ENCODE data around the gene GSTK1.

The GSTK1 gene

DNA sequence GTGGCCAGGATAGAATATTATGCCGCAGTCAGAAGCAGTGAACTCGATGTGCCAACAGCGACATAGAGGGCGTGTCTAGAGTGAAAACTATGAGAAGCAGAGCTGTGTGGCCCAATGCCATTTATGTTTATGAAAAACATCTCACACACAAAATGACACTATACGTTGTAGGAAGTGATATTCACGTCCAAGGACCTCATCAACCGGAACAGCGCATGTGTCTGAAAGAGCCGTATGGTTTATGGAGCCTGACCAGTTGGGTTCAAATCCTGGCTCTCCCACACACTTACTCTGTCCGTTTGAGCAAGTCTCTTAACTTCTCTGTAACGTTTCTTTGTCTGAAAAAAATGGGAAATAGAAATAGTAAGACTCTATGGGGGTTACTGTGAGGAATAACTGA is 20.9 kb upstream of the GSTK1 start:
- Histone ChIP-seq H3K9me2 (replicated peaks; ENCODE audit: insufficient read depth, low read length) (no peaks in the 10 kb centered on the region), H4K20me1 (ENCODE audit: low read depth, low read length) (no peaks in the 10 kb centered on the region), H3K27me3 (ENCODE audit: low read length) (no peaks in the 10 kb centered on the region), H3K4me2 (ENCODE audit: low read depth, low read length, poor library complexity, severe bottlenecking) (no peak overlapping the region), H3K79me2 (ENCODE audit: insufficient read depth, low read length) (no peaks in the 10 kb centered on the region), H3K9me3 (ENCODE audit: insufficient read depth, low read length) (no peaks in the 10 kb centered on the region), H3K9ac (ENCODE audit: low read length) (no peak overlapping the region), H3K27ac (ENCODE audit: low read depth, low read length) (no peak overlapping the region), H3K36me3 (ENCODE audit: low read length) (no peaks in the 10 kb centered on the region), H3F3A (ENCODE audit: insufficient read depth) (no peaks in the 10 kb centered on the region), H3K4me3 (ENCODE audit: insufficient read depth, low read length, poor library complexity, severe bottlenecking) (no peak overlapping the region), H2AFZ (ENCODE audit: low read depth, low read length, severe bottlenecking) (no peak overlapping the region)
- TF ChIP-seq CTCF (IDR thresholded peaks at IDR 0.05; ENCODE audit: insufficient read depth, low read length, poor library complexity, severe bottlenecking) = no peak
- no peak for TF ChIP-seq EZH2phosphoT487 (conservative IDR thresholded peaks at IDR 0.05; ENCODE audit: low read length)

- H3K9me3 ChIP-seq (ENCODE audit: insufficient read depth, low read length) = no peaks in the 10 kb centered on the region
- TF ChIP-seq CTCF (IDR thresholded peaks at IDR 0.05; ENCODE audit: insufficient read depth, low read length, poor library complexity, severe bottlenecking) = no peak
- no peak for TF ChIP-seq EZH2phosphoT487 (conservative IDR thresholded peaks at IDR 0.05; ENCODE audit: low read length)
- no peaks in the 10 kb centered on the region for H3K27me3 ChIP-seq (ENCODE audit: low read length)
- no peak overlapping the region for H3K27ac ChIP-seq (ENCODE audit: low read depth, low read length)
- H3K9ac ChIP-seq (ENCODE audit: low read length) = no peak overlapping the region
- no peaks in the 10 kb centered on the region for H3K36me3 ChIP-seq (ENCODE audit: low read length)
- H3K4me3 ChIP-seq (ENCODE audit: insufficient read depth, low read length, poor library complexity, severe bottlenecking) = no peak overlapping the region
- no peaks in the 10 kb centered on the region for H3K9me2 ChIP-seq (replicated peaks; ENCODE audit: insufficient read depth, low read length)
- no peaks in the 10 kb centered on the region for H3K79me2 ChIP-seq (ENCODE audit: insufficient read depth, low read length)
- H4K20me1 ChIP-seq (ENCODE audit: low read depth, low read length) = no peaks in the 10 kb centered on the region
- no peak overlapping the region for H2AFZ ChIP-seq (ENCODE audit: low read depth, low read length, severe bottlenecking)
- H3K4me2 ChIP-seq (ENCODE audit: low read depth, low read length, poor library complexity, severe bottlenecking) = no peak overlapping the region
- no peaks in the 10 kb centered on the region for H3F3A ChIP-seq (ENCODE audit: insufficient read depth)
Measured at GRCh38 chr7:143243111-143243510, 20.1 kb upstream of the GSTK1 start.

DNA sequence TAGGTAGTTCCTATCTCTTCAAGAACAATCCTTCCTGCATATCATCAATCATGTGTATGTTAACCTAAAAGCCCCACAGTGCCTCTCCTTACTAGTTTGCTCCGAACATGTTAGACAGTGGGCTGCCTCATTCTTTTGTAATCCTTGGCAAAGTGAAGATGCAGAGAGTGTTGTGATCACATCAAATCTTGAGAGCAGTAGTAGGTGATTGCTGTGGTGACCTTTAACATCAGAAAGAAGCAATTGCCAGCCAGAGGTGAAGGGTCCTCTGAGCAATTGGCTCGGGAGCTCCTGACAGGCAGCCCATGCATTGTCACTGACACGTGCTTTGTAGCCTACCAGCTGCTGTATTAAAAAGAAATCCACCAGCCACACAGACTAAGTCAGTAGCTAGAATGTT is 19.6 kb upstream of the GSTK1 start:
- H3K36me3 ChIP-seq (ENCODE audit: low read length) = no peaks in the 10 kb centered on the region
- TF ChIP-seq CTCF (IDR thresholded peaks at IDR 0.05; ENCODE audit: insufficient read depth, low read length, poor library complexity, severe bottlenecking) (no peak), EZH2phosphoT487 (conservative IDR thresholded peaks at IDR 0.05; ENCODE audit: low read length) (no peak)
- H4K20me1 ChIP-seq (ENCODE audit: low read depth, low read length) = no peaks in the 10 kb centered on the region
- no peaks in the 10 kb centered on the region for H3K9me2 ChIP-seq (replicated peaks; ENCODE audit: insufficient read depth, low read length)
- no peaks in the 10 kb centered on the region for H3F3A ChIP-seq (ENCODE audit: insufficient read depth)
- no peak overlapping the region for H3K27ac ChIP-seq (ENCODE audit: low read depth, low read length)
- H3K27me3 ChIP-seq (ENCODE audit: low read length) = no peaks in the 10 kb centered on the region
- no peaks in the 10 kb centered on the region for H3K9me3 ChIP-seq (ENCODE audit: insufficient read depth, low read length)
- H3K4me3 ChIP-seq (ENCODE audit: insufficient read depth, low read length, poor library complexity, severe bottlenecking) = no peak overlapping the region
- H3K79me2 ChIP-seq (ENCODE audit: insufficient read depth, low read length) = no peaks in the 10 kb centered on the region
- no peak overlapping the region for H2AFZ ChIP-seq (ENCODE audit: low read depth, low read length, severe bottlenecking)
- H3K4me2 ChIP-seq (ENCODE audit: low read depth, low read length, poor library complexity, severe bottlenecking) = no peak overlapping the region
- no peak overlapping the region for H3K9ac ChIP-seq (ENCODE audit: low read length)

DNA sequence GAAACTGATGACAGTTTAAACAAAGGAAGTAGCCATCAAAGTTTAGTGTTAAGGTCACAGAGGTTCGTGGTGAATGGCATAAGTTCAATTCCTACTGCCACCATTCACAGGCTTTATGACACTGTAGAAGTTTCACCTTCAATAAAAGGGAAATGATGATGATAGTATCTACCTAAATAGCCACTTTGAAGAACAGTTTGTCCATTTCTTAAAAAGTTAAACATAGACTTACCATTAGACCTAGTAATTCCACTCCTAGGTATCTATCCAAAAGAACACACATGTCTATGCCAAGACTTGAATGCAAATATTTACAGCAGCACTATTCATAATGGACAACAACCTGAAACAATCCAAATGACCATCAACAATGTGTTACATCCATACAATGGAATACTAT is 18.9 kb upstream of the GSTK1 start:
- Histone ChIP-seq H3K9ac (ENCODE audit: low read length) (no peak overlapping the region), H3K27ac (ENCODE audit: low read depth, low read length) (no peak overlapping the region), H3K4me3 (ENCODE audit: insufficient read depth, low read length, poor library complexity, severe bottlenecking) (no peak overlapping the region), H3F3A (ENCODE audit: insufficient read depth) (no peaks in the 10 kb centered on the region), H3K4me2 (ENCODE audit: low read depth, low read length, poor library complexity, severe bottlenecking) (no peak overlapping the region), H3K79me2 (ENCODE audit: insufficient read depth, low read length) (no peaks in the 10 kb centered on the region), H3K27me3 (ENCODE audit: low read length) (no peaks in the 10 kb centered on the region), H3K9me3 (ENCODE audit: insufficient read depth, low read length) (no peaks in the 10 kb centered on the region), H3K9me2 (replicated peaks; ENCODE audit: insufficient read depth, low read length) (no peaks in the 10 kb centered on the region), H4K20me1 (ENCODE audit: low read depth, low read length) (no peaks in the 10 kb centered on the region), H2AFZ (ENCODE audit: low read depth, low read length, severe bottlenecking) (no peak overlapping the region), H3K36me3 (ENCODE audit: low read length) (no peaks in the 10 kb centered on the region)
- TF ChIP-seq EZH2phosphoT487 (conservative IDR thresholded peaks at IDR 0.05; ENCODE audit: low read length) = no peak
- no peak for TF ChIP-seq CTCF (IDR thresholded peaks at IDR 0.05; ENCODE audit: insufficient read depth, low read length, poor library complexity, severe bottlenecking)
